ENCODE data around the gene TRIM26. TPM values are rescaled to one million over a fixed set of nuclear protein-coding genes. Genes with fewer than 3 reads are reported as not detected.

The TRIM26 gene
- total and polyA plus RNA-seq, 2 of the 8 experiments (the other 6 are each of a cell fraction or from before 2014, with no cell fraction given): 21.5 to 32.3 TPM

DNA sequence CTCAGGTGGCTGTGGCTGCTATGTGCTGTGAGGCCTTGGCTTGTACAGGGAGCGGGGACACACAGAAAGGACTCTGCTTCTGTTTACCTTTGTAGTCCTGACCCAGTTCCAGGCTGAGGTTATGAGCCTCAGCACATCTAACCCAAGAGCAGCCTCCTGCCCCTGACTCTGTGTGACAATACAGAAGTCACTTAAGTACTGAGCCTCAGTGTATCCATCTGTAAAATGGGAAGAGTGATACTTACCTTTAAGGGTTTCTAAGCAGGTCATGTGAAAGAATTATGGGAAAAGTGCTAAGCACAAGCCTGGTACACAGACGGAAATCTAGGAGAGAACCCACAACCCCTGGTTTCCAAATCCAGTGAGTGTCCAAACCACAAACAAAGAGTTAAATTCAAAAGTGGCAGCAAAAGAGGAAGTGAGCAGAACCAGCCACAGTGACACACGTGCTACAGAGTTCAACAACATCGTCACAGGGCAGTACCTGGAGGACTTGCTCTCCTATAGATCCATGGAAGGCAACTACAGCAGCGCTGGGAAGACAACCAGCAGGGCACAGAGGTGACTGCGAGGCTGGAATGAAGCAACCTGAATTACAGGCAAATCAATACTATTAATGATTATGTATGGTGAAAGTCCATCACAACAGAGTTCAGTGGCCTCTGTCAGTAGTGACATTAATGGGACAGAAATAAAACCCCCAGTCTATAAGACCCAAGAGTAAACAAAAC is 12.5 kb downstream of the TRIM26 start:
- Histone ChIP-seq H4K91ac (replicated peaks; ENCODE audit: insufficient read length, low read length) (no peak overlapping the region), H2BK120ac (replicated peaks; ENCODE audit: low read depth, low read length) (no peak overlapping the region), H4K20me1 (replicated peaks in 1 of 2; ENCODE audit: control insufficient read depth in 1 of 2, insufficient read depth in 2 of 2, low read length in 2 of 2) (peaks cover 4 to 10% of the 10 kb centered on the region in 2 experiments), H2AFZ (ENCODE audit: low read length) (no peak overlapping the region), H3K36me3 (ENCODE audit: control insufficient read depth in 2 of 4, insufficient read depth in 4 of 4, low read length in 3 of 4) (peaks cover 12 to 35% (median 28%) of the 10 kb centered on the region in 4 experiments; a peak in 7 of 8 replicates), H3K79me1 (ENCODE audit: low read depth, low read length) (no peaks in the 10 kb centered on the region; the same call in 1 of the 2 replicates), H3K27ac (ENCODE audit: low read depth, low read length) (no peak overlapping the region), H3K79me2 (ENCODE audit: control insufficient read depth in 1 of 2, insufficient read depth in 2 of 2, low read length in 2 of 2) (peaks cover 0 to 21% of the 10 kb centered on the region in 2 experiments; a peak in 2 of 4 replicates), H3K4ac (replicated peaks; ENCODE audit: insufficient read length, low read depth, low read length) (no peak overlapping the region), H3K9ac (replicated peaks in 1 of 4; ENCODE audit: extremely low read depth in 1 of 4, low read depth in 3 of 4, low read length in 3 of 4) (no peak overlapping the region), H4K8ac (ENCODE audit: extremely low read depth, insufficient read depth, low read length) (no peak overlapping the region), H3K9me3 (ENCODE audit: insufficient read depth in 2 of 2, low read depth in 1 of 2, low read length in 1 of 2) (no peaks in the 10 kb centered on the region), H3K4me3 (ENCODE audit: extremely low read depth in 1 of 4, insufficient read depth in 2 of 4, low read depth in 3 of 4, low read length in 4 of 4) (no peak overlapping the region), H3K23me2 (ENCODE audit: low read depth, low read length) (no peaks in the 10 kb centered on the region), H3K56ac (replicated peaks; ENCODE audit: insufficient read length, low read depth, low read length) (no peak overlapping the region), H2BK20ac (ENCODE audit: low read length) (no peak overlapping the region), H3K4me2 (ENCODE audit: insufficient read depth in 1 of 2, low read depth in 2 of 2, low read length in 2 of 2) (no peak overlapping the region; a peak in 1 of 4 replicates), H2BK15ac (ENCODE audit: low read length) (no peak overlapping the region), H3K4me1 (replicated peaks in 1 of 4; ENCODE audit: control insufficient read depth in 3 of 4, insufficient read depth in 4 of 4, low read length in 3 of 4) (peaks cover 0 to 6% (median 3%) of the 10 kb centered on the region in 4 experiments; a peak in 2 of 7 replicates), H4K5ac (ENCODE audit: insufficient read length, low read depth, low read length) (no peak overlapping the region), H2BK12ac (ENCODE audit: low read depth, low read length) (no peak overlapping the region), H3K27me3 (replicated peaks in 1 of 4; ENCODE audit: control insufficient read depth in 3 of 4, extremely low read depth in 1 of 4, insufficient read depth in 3 of 4, low read length in 3 of 4) (no peaks in the 10 kb centered on the region), H2AK5ac (ENCODE audit: low read depth, low read length) (no peak overlapping the region), H3K18ac (ENCODE audit: extremely low read depth, low read length) (no peak overlapping the region), H2BK5ac (ENCODE audit: low read depth, low read length) (no peak overlapping the region; the same call in 1 of the 2 replicates), H3K23ac (ENCODE audit: insufficient read length) (no peak overlapping the region), H3K14ac (ENCODE audit: insufficient read length) (no peak overlapping the region)
- DNase-seq (ENCODE audit: low read depth in 1 of 2, low spot score in 2 of 2) (no peak), FAIRE-seq (no peak)
- TF ChIP-seq CBX8 (IDR thresholded peaks at IDR 0.05; ENCODE audit: borderline replicate concordance, low read depth, low read length) (no peak), RAD21 (IDR thresholded peaks at IDR 0.05 in 1 of 2, conservative IDR thresholded peaks at IDR 0.05 in 1 of 2; ENCODE audit: low read depth in 2 of 2, low read length in 2 of 2) (no peak), CREB1 (IDR thresholded peaks at IDR 0.05) (no peak), POLR2AphosphoS5 (IDR thresholded peaks at IDR 0.05; ENCODE audit: low read depth, low read length) (no peak), POLR2A (IDR thresholded peaks at IDR 0.05; ENCODE audit: control extremely low read depth in 1 of 2, low read depth in 2 of 2, low read length in 2 of 2) (no peak)
- POLR2A ChIA-PET (ENCODE audit: partially characterized antibody): no interaction called here
- CTCF ChIA-PET (ENCODE audit: partially characterized antibody): no interaction called here
- 93% methylated on average over 6 of the region's 6 CpGs; no CpG with 5 or more reads in 1 of the 2 experiments for WGBS, 2 experiments (ENCODE audit: extremely low coverage in 1 of 2, insufficient coverage in 1 of 2, insufficient read length in 1 of 2, insufficient replicate concordance in 2 of 2, low coverage in 1 of 2, low lambda C conversion rate in 2 of 2, missing lambda C conversion rate in 1 of 2)
